Kidney (tissue), 22 donors: ENCODE results near the gene GAS7. TPM values are rescaled to one million over a fixed set of nuclear protein-coding genes. Genes with fewer than 3 reads are reported as not detected.

Experiments used
- DNase-seq, 5 donors: peaks; one replicate each; pipeline ENCODE4 v3.0.0-alpha.2; 2013 to 2020
- FAIRE-seq: peaks from 2 replicates; lab custom pipeline; 2012; peaks lifted over from hg19 to GRCh38; lab: Jason Lieb, UNC
- H3K27ac ChIP-seq, 2 donors: one replicate each; pipeline ENCODE4 v1.7.0; 2013; ENCODE audit warnings: low read depth in 2 of 2, low read length in 2 of 2, inconsistent platforms in 1 of 2
- H3K27me3 ChIP-seq: one replicate; pipeline ENCODE4 v1.7.1; 2013; ENCODE audit warnings: low read length, inconsistent platforms; ENCODE audit not compliant: control insufficient read depth, insufficient read depth
- H3K36me3 ChIP-seq, 3 donors: one replicate each; pipeline versions ENCODE4 v1.7.0 to v1.7.1; 2013; ENCODE audit warnings: low read length in 3 of 3, control low read depth in 1 of 3, inconsistent platforms in 1 of 3; ENCODE audit not compliant: insufficient read depth in 3 of 3, control insufficient read depth in 2 of 3
- H3K4me1 ChIP-seq, 3 donors: one replicate each; pipeline versions ENCODE4 v1.7.0 to v1.7.1; 2013; ENCODE audit warnings: low read length in 3 of 3, inconsistent platforms in 1 of 3, low read depth in 1 of 3; ENCODE audit not compliant: control insufficient read depth in 2 of 3, insufficient read depth in 2 of 3
- H3K4me3 ChIP-seq, 3 donors: one replicate each; pipeline versions ENCODE4 v1.7.0 to v1.8.1; 2013; ENCODE audit warnings: low read length in 3 of 3, control low read depth in 1 of 3, inconsistent platforms in 1 of 3
- H3K9ac ChIP-seq, 3 donors: one replicate each; pipeline versions ENCODE4 v1.7.0 to v1.7.1; 2013; ENCODE audit warnings: low read length in 3 of 3, control low read depth in 1 of 3, inconsistent platforms in 1 of 3
- H3K9me3 ChIP-seq, 3 donors: one replicate each; pipeline versions ENCODE4 v1.7.0 to v1.7.1; 2013; ENCODE audit warnings: low read length in 3 of 3, control low read depth in 1 of 3, inconsistent platforms in 1 of 3; ENCODE audit not compliant: control insufficient read depth in 2 of 3, insufficient read depth in 1 of 3
- intact Hi-C: fragments of 100-400 bp; cut with DNase I; formaldehyde crosslinking; loops from one replicate; pipeline ENCODE4 v1.11.1; 2022
- long read RNA-seq, 10 donors: library from polyadenylated mRNA in 1 of 10; unstranded in 1 of 10; transcript quantifications; one replicate each; pipeline ENCODE4 v2.0.0 and lab custom pipeline, GENCODE V29; 2021 to 2026
- polyA plus RNA-seq: library from polyadenylated mRNA; stranded (reverse); fragments of 350-450 nt; fragmentation: Illumina TruSeq; extraction: RNeasy Lipid Tissue Mini Kit (QIAGEN cat#74804); gene quantifications from one replicate; pipeline ENCODE4 v1.2.3, GENCODE V29; 2014; ENCODE audit warnings: low read depth, low replicate concordance; ENCODE audit not compliant: insufficient read depth
- total RNA-seq: library from RNA; stranded (reverse); fragmentation: NEBNext Ultra II Directional; extraction: Animal tissue kit (Norgen Biotek cat#: 25700); gene quantifications from one replicate; pipeline ENCODE4 v1.2.1, GENCODE V29; 2021
- TF ChIP-seq, protein P1 (sequence below): IDR thresholded peaks from 3 replicates; pipeline ENCODE4 v1.5.1; 2012; ENCODE audit warnings: mild to moderate bottlenecking, moderate library complexity, borderline replicate concordance; ENCODE audit not compliant: insufficient read depth; ENCODE audit errors: extremely low read depth
- donor health status: control.
- donor health status: control.
- donor health status: control.
- donor health status: control.
- donor health status: control.
- donor health status: DM: yes; HTN: yes; CAD: no.
- donor health status: Normal renal cell carcinoma (clear cell type).

GAS7 gene
- total RNA-seq (20.5 TPM), polyA plus RNA-seq (1.1 TPM)
- long read RNA-seq, donor 1, full-length matches to known transcripts: 5 of 5 reads
- long read RNA-seq, donor 1, partial matches to known transcripts: 0 of 5 reads
- long read RNA-seq, donor 1, other reads (novel, unspliced or antisense): 0 of 5 reads
- long read RNA-seq, donor 2, full-length matches to known transcripts: 1 of 1 reads
- long read RNA-seq, donor 2, partial matches to known transcripts: 0 of 1 reads
- long read RNA-seq, donor 2, other reads (novel, unspliced or antisense): 0 of 1 reads
- long read RNA-seq, donor 3, full-length matches to known transcripts: 3 of 3 reads
- long read RNA-seq, donor 3, partial matches to known transcripts: 0 of 3 reads
- long read RNA-seq, donor 3, other reads (novel, unspliced or antisense): 0 of 3 reads
- long read RNA-seq, donor 4, full-length matches to known transcripts: 2 of 2 reads
- long read RNA-seq, donor 4, partial matches to known transcripts: 0 of 2 reads
- long read RNA-seq, donor 4, other reads (novel, unspliced or antisense): 0 of 2 reads
- long read RNA-seq, donor 5: 0 reads
- long read RNA-seq, donor 6: 0 reads
- long read RNA-seq, donor 7, partial matches to known transcripts: 1 of 6 reads
- long read RNA-seq, donor 7, other reads (novel, unspliced or antisense): 4 of 6 reads
- long read RNA-seq, donor 8, full-length matches to known transcripts: 4 of 4 reads
- long read RNA-seq, donor 8, partial matches to known transcripts: 0 of 4 reads
- long read RNA-seq, donor 8, other reads (novel, unspliced or antisense): 0 of 4 reads
- long read RNA-seq, donor 9, full-length matches to known transcripts: 3 of 3 reads
- long read RNA-seq, donor 9, partial matches to known transcripts: 0 of 3 reads
- long read RNA-seq, donor 9, other reads (novel, unspliced or antisense): 0 of 3 reads
- long read RNA-seq, donor 10, full-length matches to known transcripts: 2 of 2 reads
- long read RNA-seq, donor 10, partial matches to known transcripts: 0 of 2 reads
- long read RNA-seq, donor 10, other reads (novel, unspliced or antisense): 0 of 2 reads

DNA sequence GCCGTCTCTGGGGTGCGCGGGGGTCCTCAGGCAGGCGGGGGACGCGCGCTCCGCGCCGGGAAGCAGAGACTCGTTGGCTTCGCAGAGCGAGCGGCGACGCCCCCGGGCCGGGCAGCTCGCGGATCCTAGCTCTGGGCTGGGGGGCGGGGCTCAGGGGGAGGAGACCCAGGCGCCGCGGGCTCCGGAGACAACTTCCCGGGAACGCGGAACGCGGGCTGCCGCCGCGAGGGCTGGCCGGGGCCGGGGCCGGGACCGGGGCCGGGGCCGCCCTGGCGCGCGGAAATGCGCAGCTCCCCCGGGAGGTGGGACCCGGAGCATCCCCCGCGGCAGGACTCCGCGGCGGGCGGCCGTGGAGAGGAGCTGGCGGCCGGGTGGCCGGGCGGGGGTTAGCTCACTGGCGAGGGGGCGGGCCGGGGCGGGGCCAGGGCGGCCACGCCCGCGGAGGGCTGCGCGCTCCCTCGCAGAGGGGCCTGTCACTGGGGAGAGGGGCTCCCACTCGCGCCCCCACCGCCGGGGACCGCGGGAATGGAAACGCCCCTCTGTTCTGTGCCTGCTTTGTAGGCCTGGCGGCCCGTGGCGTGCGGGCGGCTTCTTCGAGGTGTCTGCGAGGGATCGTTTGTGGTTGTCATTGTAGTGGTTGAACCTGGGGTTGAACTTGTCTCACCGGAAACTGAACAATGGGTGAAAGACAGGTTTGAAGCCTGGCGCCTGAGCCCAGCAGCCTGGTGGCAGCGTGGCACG lies at the start of gene GAS7:
Gene GAS7, minus strand, starts transcription at position 98 of the 741 bp plus-strand sequence.
- no peak for FAIRE-seq
- DNase-seq: peak; percentile 83 to 93 (median 84)
- TF ChIP-seq, protein P1, sequence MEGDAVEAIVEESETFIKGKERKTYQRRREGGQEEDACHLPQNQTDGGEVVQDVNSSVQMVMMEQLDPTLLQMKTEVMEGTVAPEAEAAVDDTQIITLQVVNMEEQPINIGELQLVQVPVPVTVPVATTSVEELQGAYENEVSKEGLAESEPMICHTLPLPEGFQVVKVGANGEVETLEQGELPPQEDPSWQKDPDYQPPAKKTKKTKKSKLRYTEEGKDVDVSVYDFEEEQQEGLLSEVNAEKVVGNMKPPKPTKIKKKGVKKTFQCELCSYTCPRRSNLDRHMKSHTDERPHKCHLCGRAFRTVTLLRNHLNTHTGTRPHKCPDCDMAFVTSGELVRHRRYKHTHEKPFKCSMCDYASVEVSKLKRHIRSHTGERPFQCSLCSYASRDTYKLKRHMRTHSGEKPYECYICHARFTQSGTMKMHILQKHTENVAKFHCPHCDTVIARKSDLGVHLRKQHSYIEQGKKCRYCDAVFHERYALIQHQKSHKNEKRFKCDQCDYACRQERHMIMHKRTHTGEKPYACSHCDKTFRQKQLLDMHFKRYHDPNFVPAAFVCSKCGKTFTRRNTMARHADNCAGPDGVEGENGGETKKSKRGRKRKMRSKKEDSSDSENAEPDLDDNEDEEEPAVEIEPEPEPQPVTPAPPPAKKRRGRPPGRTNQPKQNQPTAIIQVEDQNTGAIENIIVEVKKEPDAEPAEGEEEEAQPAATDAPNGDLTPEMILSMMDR: no peak
- peak within 1 kb of the TSS in 2 of 3 donors; percentile 13 to 53 for H3K4me3 ChIP-seq
- intact Hi-C loops: no loop called here
- peaks cover 0 to 4% (median under 1%) of the 10 kb centered on the region in 3 donors for H3K9me3 ChIP-seq
- H3K27ac ChIP-seq: no peak within 1 kb of the TSS
- no peaks in the 10 kb centered on the region for H3K27me3 ChIP-seq
- H3K9ac ChIP-seq: peak within 1 kb of the TSS in 1 of 3 donors; percentile 35
- H3K4me1 ChIP-seq: peaks cover 0 to 2% (median 0%) of the 10 kb centered on the region in 3 donors
- H3K36me3 ChIP-seq: no peaks in the 10 kb centered on the region

DNA sequence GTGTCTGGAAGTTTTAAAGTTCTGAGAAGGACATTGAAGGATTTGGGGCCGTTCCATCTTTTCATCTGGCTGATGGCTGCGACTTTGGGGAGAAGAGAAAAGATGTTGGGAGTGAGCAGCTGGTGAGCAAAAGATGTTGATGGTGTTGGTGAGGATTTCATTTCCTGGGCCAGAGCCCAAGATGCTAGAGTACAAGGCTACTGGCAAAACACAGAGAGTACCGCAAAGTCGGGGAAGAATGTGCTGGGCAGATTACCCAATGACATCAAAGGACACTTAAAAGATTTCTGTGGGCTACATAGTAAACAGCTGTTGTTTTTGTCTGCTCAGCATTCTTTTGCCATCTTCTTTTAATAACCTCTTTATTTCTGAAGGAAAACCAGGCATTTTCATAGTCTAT lies 49.4 kb upstream of the GAS7 start:
- Histone ChIP-seq H3K36me3 (no peaks in the 10 kb centered on the region), H3K27ac (no peak overlapping the region), H3K9ac (no peak overlapping the region), H3K27me3 (no peaks in the 10 kb centered on the region), H3K4me3 (no peak overlapping the region), H3K4me1 (no peaks in the 10 kb centered on the region), H3K9me3 (no peaks in the 10 kb centered on the region)
- DNase-seq (no peak), FAIRE-seq (no peak)
- TF ChIP-seq, protein P1: no peak
- intact Hi-C loops: no loop called here
